H9 (cell line): ENCODE measurements around the gene ADORA1. TPM values are rescaled to one million over a fixed set of nuclear protein-coding genes. Genes with fewer than 3 reads are reported as not detected.

Source experiments
- DNase-seq: peaks from one replicate; pipeline ENCODE4 v3.0.0-alpha.2; 2017
- H2AFZ ChIP-seq: one replicate; pipeline ENCODE4 v1.6.1; 2013; ENCODE audit warnings: mild to moderate bottlenecking, low read length, control low read depth, moderate library complexity
- H2AK5ac ChIP-seq: 2 replicates; pipeline ENCODE4 v1.6.1; 2013; ENCODE audit warnings: low read length, control low read depth, mixed read lengths; ENCODE audit not compliant: insufficient read length
- H2BK120ac ChIP-seq: one replicate; pipeline ENCODE4 v1.6.1; 2013; ENCODE audit warnings: low read depth, mild to moderate bottlenecking, low read length, control low read depth, inconsistent platforms; ENCODE audit not compliant: poor library complexity, severe bottlenecking
- H2BK12ac ChIP-seq: 2 replicates; pipeline ENCODE4 v1.6.1; 2013; ENCODE audit warnings: low read length, control low read depth, mixed read lengths, low read depth; ENCODE audit not compliant: insufficient read length
- H2BK15ac ChIP-seq: 2 replicates; pipeline ENCODE4 v1.6.1; 2013; ENCODE audit warnings: low read depth, low read length, control low read depth
- H2BK20ac ChIP-seq: one replicate; pipeline ENCODE4 v1.6.1; 2013; ENCODE audit warnings: low read depth, mild to moderate bottlenecking, low read length, control low read depth, inconsistent platforms; ENCODE audit not compliant: poor library complexity, severe bottlenecking
- H2BK5ac ChIP-seq: 2 replicates; pipeline ENCODE4 v1.6.1; 2013; ENCODE audit warnings: low read length, control low read depth, mixed read lengths; ENCODE audit not compliant: insufficient read length
- H3K14ac ChIP-seq: 2 replicates; pipeline ENCODE4 v1.6.1; 2013; ENCODE audit warnings: low read length, control low read depth; ENCODE audit not compliant: insufficient read depth
- H3K18ac ChIP-seq: 2 replicates; pipeline ENCODE4 v1.6.1; 2013; ENCODE audit warnings: low read depth, mild to moderate bottlenecking, mixed read lengths, low read length, control low read depth; ENCODE audit not compliant: insufficient read length
- H3K23ac ChIP-seq: 2 replicates; pipeline ENCODE4 v1.6.1; 2013; ENCODE audit warnings: low read length, control low read depth, mixed read lengths, low read depth; ENCODE audit not compliant: insufficient read length
- H3K23me2 ChIP-seq: 2 replicates; pipeline ENCODE4 v1.6.1; 2013; ENCODE audit warnings: low read depth, mild to moderate bottlenecking, mixed read lengths, low read length, control low read depth; ENCODE audit not compliant: insufficient read length, poor library complexity, severe bottlenecking
- H3K27ac ChIP-seq: 2 replicates; pipeline ENCODE4 v1.5.1; 2013; ENCODE audit warnings: low read length, control low read depth, mixed read lengths, low read depth; ENCODE audit not compliant: insufficient read length
- H3K27me3 ChIP-seq: 2 replicates; pipeline ENCODE4 v1.6.1; 2013; ENCODE audit warnings: low read length, control low read depth, inconsistent platforms; ENCODE audit not compliant: insufficient read depth
- H3K4ac ChIP-seq: 2 replicates; pipeline ENCODE4 v1.6.1; 2013; ENCODE audit warnings: low read depth, mild to moderate bottlenecking, control low read depth, inconsistent platforms, low read length, moderate library complexity
- H3K4me1 ChIP-seq: 2 replicates; pipeline ENCODE4 v1.6.1; 2013; ENCODE audit warnings: low read length, control low read depth, inconsistent platforms; ENCODE audit not compliant: insufficient read depth
- H3K4me2 ChIP-seq: 2 replicates; pipeline ENCODE4 v1.6.1; 2013; ENCODE audit warnings: low read length, control low read depth, mixed read lengths; ENCODE audit not compliant: insufficient read length, insufficient read depth
- H3K56ac ChIP-seq: 2 replicates; pipeline ENCODE4 v1.6.1; 2013; ENCODE audit warnings: low read depth, mild to moderate bottlenecking, mixed read lengths, low read length, control low read depth; ENCODE audit not compliant: insufficient read length
- H3K79me1 ChIP-seq: 2 replicates; pipeline ENCODE4 v1.6.1; 2013; ENCODE audit warnings: low read depth, mild to moderate bottlenecking, moderate library complexity, low read length, control low read depth, inconsistent platforms; ENCODE audit not compliant: insufficient read depth, poor library complexity, severe bottlenecking
- H3K79me2 ChIP-seq: 2 replicates; pipeline ENCODE4 v1.6.1; 2013; ENCODE audit warnings: low read length, control low read depth, inconsistent platforms; ENCODE audit not compliant: insufficient read depth
- H3K9ac ChIP-seq: 2 replicates; pipeline ENCODE4 v1.6.1; 2013; ENCODE audit warnings: low read length, control low read depth, mixed read lengths; ENCODE audit not compliant: insufficient read length; ENCODE audit errors: extremely low read depth
- H3K9me3 ChIP-seq: one replicate; pipeline ENCODE4 v1.6.1; 2013; ENCODE audit warnings: low read depth, low read length, inconsistent platforms; ENCODE audit not compliant: control insufficient read depth
- H3T11ph ChIP-seq: one replicate; pipeline ENCODE4 v1.6.1; 2013; ENCODE audit warnings: mild to moderate bottlenecking, low read length, control low read depth, inconsistent platforms
- H4K20me1 ChIP-seq: one replicate; pipeline ENCODE4 v1.6.1; 2013; ENCODE audit not compliant: control insufficient read depth, insufficient read length, insufficient read depth
- H4K5ac ChIP-seq: 2 replicates; pipeline ENCODE4 v1.6.1; 2013; ENCODE audit warnings: low read depth, mild to moderate bottlenecking, mixed read lengths, low read length, control low read depth; ENCODE audit not compliant: insufficient read length
- H4K8ac ChIP-seq: replicated peaks from 2 replicates; pipeline ENCODE4 v1.6.1; 2013; ENCODE audit warnings: low read length, control low read depth, mixed read lengths, low read depth; ENCODE audit not compliant: insufficient read length
- H4K91ac ChIP-seq: 2 replicates; pipeline ENCODE4 v1.6.1; 2013; ENCODE audit warnings: low read depth, mild to moderate bottlenecking, moderate library complexity, mixed read lengths, low read length, control low read depth; ENCODE audit not compliant: insufficient read length
- H3K27ac Mint-ChIP-seq, 3 experiments: 2 replicates in 2 of 3; 3 replicates in 1 of 3; pipeline ENCODE4 v1.8.0; 2020 to 2021; ENCODE audit warnings: mixed read lengths in 3 of 3, mild to moderate bottlenecking in 1 of 3, moderate library complexity in 1 of 3
- H3K27me3 Mint-ChIP-seq: 2 replicates; pipeline ENCODE4 v1.8.0; 2021; ENCODE audit warnings: low read depth, mild to moderate bottlenecking, moderate library complexity, mixed read lengths
- H3K36me3 Mint-ChIP-seq, 3 experiments: 2 replicates in 2 of 3; 3 replicates in 1 of 3; pipeline ENCODE4 v1.8.0; 2020 to 2021; ENCODE audit warnings: low read depth in 3 of 3, mixed read lengths in 3 of 3; ENCODE audit not compliant: insufficient read depth in 1 of 3
- H3K4me1 Mint-ChIP-seq, 2 experiments: 2 replicates each; pipeline ENCODE4 v1.8.0; 2020; ENCODE audit warnings: mixed read lengths in 2 of 2
- H3K4me3 Mint-ChIP-seq, 2 experiments: 2 replicates in 1 of 2; 3 replicates in 1 of 2; pipeline ENCODE4 v1.8.0; 2020 to 2021; ENCODE audit warnings: mild to moderate bottlenecking in 2 of 2, mixed read lengths in 2 of 2, moderate library complexity in 1 of 2
- H3K9me3 Mint-ChIP-seq, 2 experiments: 2 replicates in 1 of 2; 3 replicates in 1 of 2; pipeline ENCODE4 v1.8.0; 2020; ENCODE audit warnings: mild to moderate bottlenecking in 2 of 2, mixed read lengths in 2 of 2, moderate library complexity in 1 of 2
- CTCF ChIP-seq: fragments of 200-600 bp; sonication (generic); conservative IDR thresholded peaks from 3 replicates; pipeline ENCODE4 v1.8.0; 2021; ENCODE audit warnings: antibody characterized with exemption, mild to moderate bottlenecking
- WGBS: extraction: QIAGEN DNeasy Blood & Tissue Kit; methylation state at CpG from one replicate; pipeline ENCODE4 v1.1.7; 2013; ENCODE audit warnings: missing lambda C conversion rate, low lambda C conversion rate, mixed read lengths; ENCODE audit not compliant: insufficient read length; ENCODE audit errors: extremely low coverage; 5-methylcytosine and 5-hydroxymethylcytosine counted together
- total RNA-seq: library from RNA; stranded (reverse); gene quantifications from 2 replicates; pipeline ENCODE4 v1.2.1, GENCODE V29; 2021

Gene ADORA1
- total RNA-seq, 1 experiment from 2014 or later: 1.3 TPM

DNA sequence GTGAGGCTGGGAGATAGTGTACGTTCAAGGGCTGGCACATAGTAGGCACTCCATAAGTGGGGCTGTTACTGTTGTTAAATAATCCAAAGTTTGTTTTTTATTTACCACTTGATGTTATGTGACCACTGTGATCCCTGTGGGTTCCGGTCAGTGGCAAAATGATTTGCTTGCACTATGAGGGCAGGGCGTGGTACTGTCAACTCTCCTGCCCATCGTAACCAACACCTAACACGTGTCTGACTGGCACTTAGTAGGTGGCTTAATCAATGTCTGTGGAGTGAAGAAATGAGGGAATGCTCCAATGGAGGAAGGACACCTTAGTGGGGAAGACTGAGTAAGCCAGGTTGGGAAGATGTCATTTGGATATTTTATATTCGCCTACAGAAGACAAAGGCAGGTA lies 14.6 kb downstream of the ADORA1 start:
- no peak overlapping the region for H2BK20ac ChIP-seq
- no peaks in the 10 kb centered on the region for H3K27me3 ChIP-seq
- no peak overlapping the region for H3K23ac ChIP-seq
- no peak overlapping the region for H2BK5ac ChIP-seq
- no peak overlapping the region for H3K14ac ChIP-seq
- H3K9me3 ChIP-seq: no peaks in the 10 kb centered on the region
- Mint-ChIP-seq H3K27me3 (no peaks in the 10 kb centered on the region; the same call in 1 of the 2 replicates), H3K9me3 (peaks cover 4 to 8% of the 10 kb centered on the region in 2 experiments; a peak in 3 of 5 replicates), H3K4me3 (no peak overlapping the region), H3K36me3 (peaks cover 0 to 9% (median 2%) of the 10 kb centered on the region in 3 experiments; a peak in 3 of 7 replicates), H3K4me1 (peaks cover 34 to 39% of the 10 kb centered on the region in 2 experiments), H3K27ac (no peak overlapping the region; a peak in 1 of 7 replicates)
- H3K4ac ChIP-seq: no peak overlapping the region
- no peak for DNase-seq
- no peak overlapping the region for H4K91ac ChIP-seq
- peaks cover 14% of the 10 kb centered on the region; the same call in 1 of the 2 replicates for H3K4me1 ChIP-seq
- no peak overlapping the region for H4K5ac ChIP-seq
- H3K56ac ChIP-seq: no peak overlapping the region
- H3T11ph ChIP-seq: no peak overlapping the region
- no peak overlapping the region for H4K8ac ChIP-seq
- WGBS: no CpG with 5 or more reads among the region's 6 CpGs
- no peak overlapping the region for H3K4me2 ChIP-seq
- H2BK120ac ChIP-seq: no peak overlapping the region
- H2BK15ac ChIP-seq: no peak overlapping the region
- no peak for TF ChIP-seq CTCF
- no peaks in the 10 kb centered on the region for H4K20me1 ChIP-seq
- no peak overlapping the region for H3K27ac ChIP-seq
- H2BK12ac ChIP-seq: no peak overlapping the region
- H3K23me2 ChIP-seq: no peaks in the 10 kb centered on the region
- no peak overlapping the region for H3K18ac ChIP-seq
- H3K79me2 ChIP-seq: no peaks in the 10 kb centered on the region
- no peak overlapping the region for H3K9ac ChIP-seq
- no peaks in the 10 kb centered on the region for H3K79me1 ChIP-seq
- no peak overlapping the region for H2AK5ac ChIP-seq
- H2AFZ ChIP-seq: no peak overlapping the region
